GM18861 (cell line): ENCODE data around the gene PROS1.
"Not testable (repeated sequence)": the region's sequence is repeated elsewhere in the genome, so short reads cannot be mapped to it uniquely, and the experiment has no call there.

Experiments
- ATAC-seq: cut with Tn5 transposase; IDR thresholded peaks from one replicate; pipeline ENCODE4 v1.9.1; 2021; ENCODE audit not compliant: unreplicated experiment

Gene PROS1

DNA sequence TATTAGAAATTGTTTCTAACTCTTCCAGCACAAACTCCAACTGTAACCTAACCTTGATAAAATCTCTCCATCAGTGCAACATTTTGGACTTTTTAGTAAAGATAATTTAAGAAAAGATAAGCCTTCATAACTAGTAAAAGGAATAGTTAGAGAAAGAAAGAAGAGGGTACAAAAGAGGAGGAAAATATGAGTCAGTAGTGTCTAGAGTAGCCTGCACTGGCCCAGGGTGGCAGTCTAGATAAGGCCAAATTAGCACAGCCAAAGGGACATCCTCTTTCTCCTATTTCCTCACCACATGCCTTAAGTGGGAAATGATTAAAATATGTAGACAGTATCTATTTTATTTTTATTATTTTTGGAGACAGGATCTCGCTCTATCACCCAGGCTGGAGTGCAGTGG lies 3.7 kb downstream of the PROS1 start:
- ATAC-seq: no peak

GRCh38 chr3:93969443-93969842 lies 4.3 kb downstream of the PROS1 start:
- ATAC-seq: no peak

DNA sequence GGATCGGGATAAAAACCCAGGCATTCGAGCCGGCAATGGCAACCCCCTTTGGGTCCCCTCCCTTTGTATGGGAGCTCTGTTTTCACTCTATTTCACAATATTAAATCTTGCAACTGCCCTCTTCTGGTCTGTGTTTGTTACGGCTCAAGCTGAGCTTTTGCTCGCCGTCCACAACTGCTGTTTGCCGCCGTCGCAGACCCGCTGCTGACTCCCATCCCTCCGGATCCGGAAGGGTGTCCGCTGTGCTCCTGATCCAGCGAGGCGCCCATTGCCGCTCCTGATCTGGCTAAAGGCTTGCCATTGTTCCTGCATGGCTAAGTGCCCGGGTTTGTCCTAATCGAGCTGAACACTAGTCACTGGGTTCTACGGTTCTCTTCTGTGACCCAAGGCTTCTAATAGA lies 8.6 kb downstream of the PROS1 start:
- ATAC-seq: not testable (repeated sequence)

- ATAC-seq: no peak
Measured at GRCh38 chr3:93962798-93963197, 10.9 kb downstream of the PROS1 start.

- no peak for ATAC-seq
Measured at GRCh38 chr3:93961489-93961888, 12.2 kb downstream of the PROS1 start.

GRCh38 chr3:93961026-93961425 lies 12.7 kb downstream of the PROS1 start:
- ATAC-seq: no peak

GRCh38 chr3:93949958-93950357 lies 23.7 kb downstream of the PROS1 start:
- not testable (repeated sequence) for ATAC-seq

GRCh38 chr3:93937485-93937884 lies 36.2 kb downstream of the PROS1 start:
- ATAC-seq: not testable (repeated sequence)

GRCh38 chr3:93936549-93936948 lies 37.1 kb downstream of the PROS1 start:
- no peak for ATAC-seq

- no peak for ATAC-seq
Measured at GRCh38 chr3:93934366-93935046, 39.2 kb downstream of the PROS1 start.

DNA sequence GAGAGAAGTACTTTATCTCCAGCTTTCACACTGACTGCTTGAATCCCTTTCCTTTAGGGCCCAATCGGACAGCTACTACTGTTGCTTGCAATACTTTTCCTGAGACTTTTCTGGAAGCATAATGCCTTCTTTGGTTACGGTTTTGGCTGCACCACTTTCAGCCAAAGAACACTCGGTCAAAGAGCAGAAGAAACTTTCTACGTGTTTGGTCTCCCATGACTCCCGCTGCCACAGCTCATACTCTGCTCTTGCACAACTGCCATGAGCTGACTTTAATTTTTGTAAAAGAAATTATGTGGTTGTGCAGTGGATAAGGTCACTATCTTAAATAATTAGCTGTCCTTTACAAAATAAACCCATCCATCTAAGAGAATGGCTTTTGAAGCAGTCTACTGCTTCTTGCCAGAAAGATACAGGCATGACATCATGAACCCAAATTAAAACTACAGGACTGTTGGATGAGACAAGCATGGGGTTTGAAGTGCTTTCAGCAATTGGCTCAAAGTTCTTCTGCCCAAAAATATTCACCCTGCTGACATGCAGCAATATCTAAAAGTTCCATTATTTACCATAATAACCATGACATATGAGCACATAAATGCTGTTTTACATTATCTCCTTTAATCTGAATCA lies 42.0 kb downstream of the PROS1 start:
- ATAC-seq: no peak

DNA sequence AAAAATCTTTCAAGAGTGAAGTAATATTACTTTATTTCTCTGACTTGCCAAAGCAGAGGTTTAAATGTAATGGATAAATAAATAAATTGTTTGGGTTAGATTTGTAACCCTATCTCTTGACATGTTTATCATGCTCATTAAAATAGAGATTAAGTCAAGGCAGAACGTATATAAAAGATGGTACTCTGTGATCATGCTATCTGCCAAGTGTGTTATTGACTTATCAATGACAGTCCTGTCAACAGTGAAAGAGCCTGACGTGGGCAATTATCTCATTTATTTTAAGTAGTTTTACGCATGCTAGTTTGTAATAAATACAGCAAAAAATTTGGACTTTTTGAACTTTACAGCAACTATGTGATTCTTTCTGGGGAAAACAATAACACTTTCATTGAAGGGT lies 43.7 kb downstream of the PROS1 start:
- no peak for ATAC-seq

- no peak for ATAC-seq
Measured at GRCh38 chr3:93926789-93927188, 46.9 kb downstream of the PROS1 start.

DNA sequence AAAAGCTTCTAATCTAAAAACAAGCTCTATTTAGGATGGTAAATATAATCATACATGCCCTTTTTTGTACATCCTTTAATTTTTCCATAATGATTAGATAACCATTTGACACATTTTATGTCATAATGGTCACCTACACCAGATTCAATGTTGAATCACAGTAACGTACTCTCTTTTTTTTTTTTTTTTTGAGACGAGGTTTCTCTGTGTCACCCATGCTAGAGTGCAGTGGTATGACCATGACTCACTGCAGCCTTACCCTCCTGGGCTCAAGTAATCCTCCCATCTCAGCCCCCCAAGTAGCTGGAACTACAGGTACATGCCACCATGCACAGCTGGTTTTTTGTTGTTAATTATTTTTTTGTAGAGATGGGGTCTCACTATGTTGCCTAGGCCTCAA lies 49.2 kb downstream of the PROS1 start:
- ATAC-seq: no peak

- no peak for ATAC-seq
Measured at GRCh38 chr3:93923006-93923405, 50.7 kb downstream of the PROS1 start.

GRCh38 chr3:93917546-93918029 lies 56.1 kb downstream of the PROS1 start:
- ATAC-seq: not testable (repeated sequence)

GRCh38 chr3:93913623-93914022 lies 60.1 kb downstream of the PROS1 start:
- not testable (repeated sequence) for ATAC-seq

- ATAC-seq: no peak
Measured at GRCh38 chr3:93911206-93911605, 62.5 kb downstream of the PROS1 start.

GRCh38 chr3:93910097-93910496 lies 63.6 kb downstream of the PROS1 start:
- no peak for ATAC-seq

GRCh38 chr3:93907132-93907531 lies 66.6 kb downstream of the PROS1 start:
- ATAC-seq: no peak

- ATAC-seq: no peak
Measured at GRCh38 chr3:93906245-93906644, 67.5 kb downstream of the PROS1 start.

DNA sequence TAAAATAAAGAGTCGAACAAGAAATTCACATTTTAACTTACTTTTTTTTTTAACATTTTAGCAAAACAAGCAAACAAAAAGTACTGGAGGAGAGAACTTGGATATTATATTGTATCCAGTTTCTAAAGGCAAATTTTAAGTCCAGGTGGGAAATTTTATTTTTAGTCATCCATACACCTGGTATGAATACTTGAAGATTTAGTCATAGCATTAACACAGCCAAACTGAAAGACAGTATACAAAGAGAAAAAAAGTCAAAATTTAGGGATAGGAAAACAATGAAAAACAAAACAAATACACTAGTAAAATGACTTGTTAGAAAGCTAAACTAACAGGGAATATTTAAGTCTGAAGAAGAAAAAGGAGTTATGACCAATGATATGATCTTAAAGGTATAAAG lies 69.1 kb downstream of the PROS1 start:
- ATAC-seq: no peak
